ENCODE measurements around the gene TRIM14.
"Not testable (repeated sequence)": the region's sequence is repeated elsewhere in the genome, so short reads cannot be mapped to it uniquely, and the experiment has no call there.

- not testable (repeated sequence) for TF ChIP-seq CTCF, POLR2A (IDR thresholded peaks at IDR 0.05)
These were observed 1.9 kb downstream of the TRIM14 start for GRCh38 chr9:98117097-98117496.

Measured in breast epithelium (tissue), 3 donors.